ENCODE results near the gene CNTNAP5.

Gene CNTNAP5

DNA sequence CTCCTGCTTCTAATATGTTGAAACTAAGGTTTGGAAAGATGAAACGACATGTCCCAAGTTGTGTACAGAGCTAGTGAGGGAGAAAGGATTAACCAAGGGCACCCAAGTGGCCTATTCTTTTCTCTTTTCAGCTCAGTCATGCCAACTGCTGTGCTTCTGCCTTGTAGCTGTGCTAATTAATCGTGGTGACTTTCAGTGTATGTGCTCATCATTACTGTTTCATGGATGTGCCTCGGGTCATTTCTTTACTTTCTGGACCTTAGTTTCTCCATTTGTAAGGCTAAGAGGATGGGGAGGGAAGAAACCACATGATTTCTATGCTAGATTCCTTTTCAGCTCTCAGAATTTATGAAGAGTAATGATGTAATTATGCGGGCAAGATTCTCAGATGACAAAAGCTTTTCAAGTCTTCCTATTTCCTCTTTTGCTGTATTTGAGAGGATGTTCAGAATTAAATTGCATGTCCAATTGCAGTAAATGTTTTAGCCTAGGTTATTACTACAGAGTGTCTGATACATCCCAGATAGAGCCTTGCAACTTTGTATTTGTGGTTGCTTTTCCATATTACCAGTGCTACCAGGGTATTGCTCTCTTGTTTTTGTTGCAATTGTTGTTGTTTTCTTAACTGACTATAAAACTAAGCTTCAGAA lies 621.2 kb downstream of the CNTNAP5 start:
- no peak for DNase-seq

DNA sequence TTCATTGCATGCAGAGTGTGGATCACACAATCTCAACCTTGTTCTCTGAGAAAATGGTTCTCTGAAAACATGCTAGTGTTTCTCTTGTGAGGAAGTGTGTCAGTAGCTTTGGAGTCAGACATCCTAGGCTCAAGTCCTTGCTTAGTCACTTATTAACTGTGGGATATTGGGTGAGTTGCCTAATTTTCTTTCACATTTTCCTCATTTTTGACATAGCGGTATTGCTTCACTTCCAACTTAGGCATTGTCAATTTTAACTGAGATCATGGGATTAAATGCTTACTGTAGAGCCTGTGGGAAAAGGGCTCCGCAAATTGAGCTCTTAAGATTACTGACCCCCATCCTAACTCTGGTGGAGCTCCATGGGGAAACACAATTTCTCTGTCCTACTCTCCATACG lies 622.2 kb downstream of the CNTNAP5 start:
- no peak for DNase-seq

DNA sequence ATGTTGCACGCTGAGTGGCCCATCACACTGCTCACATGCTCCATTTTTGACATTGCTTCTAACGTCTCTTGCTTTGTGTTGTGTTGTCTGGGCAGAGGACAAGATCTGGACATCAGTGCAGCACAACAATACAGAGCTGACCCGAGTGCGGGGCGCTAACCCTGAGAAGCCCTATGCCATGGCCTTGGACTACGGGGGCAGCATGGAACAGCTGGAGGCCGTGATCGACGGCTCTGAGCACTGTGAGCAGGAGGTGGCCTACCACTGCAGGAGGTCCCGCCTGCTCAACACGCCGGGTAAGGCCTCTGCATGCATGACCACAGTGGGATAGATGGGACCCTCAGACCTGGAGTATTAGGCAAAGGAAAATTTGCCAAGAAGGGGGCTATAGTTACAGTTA lies 622.6 kb downstream of the CNTNAP5 start:
- no peak for DNase-seq

DNA sequence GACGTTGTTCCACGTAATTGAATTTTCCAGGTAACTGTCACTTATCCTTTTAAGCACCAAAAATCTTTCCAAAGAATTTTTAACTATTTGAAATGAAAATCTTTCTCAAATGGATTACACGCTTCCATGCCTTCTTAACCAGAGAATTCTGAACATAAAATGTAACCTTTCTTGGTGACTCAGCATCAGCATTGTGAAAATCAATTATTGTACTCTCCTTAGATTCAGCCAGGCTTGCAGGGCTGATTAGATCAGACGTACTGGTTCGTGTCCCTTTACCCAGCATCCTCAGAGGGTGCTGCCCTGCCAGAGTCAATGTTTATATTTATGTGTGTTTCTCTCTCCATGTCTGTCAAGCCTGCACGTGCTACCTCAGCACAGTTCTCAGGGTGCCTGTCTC lies 623.9 kb downstream of the CNTNAP5 start:
- DNase-seq = no peak

DNA sequence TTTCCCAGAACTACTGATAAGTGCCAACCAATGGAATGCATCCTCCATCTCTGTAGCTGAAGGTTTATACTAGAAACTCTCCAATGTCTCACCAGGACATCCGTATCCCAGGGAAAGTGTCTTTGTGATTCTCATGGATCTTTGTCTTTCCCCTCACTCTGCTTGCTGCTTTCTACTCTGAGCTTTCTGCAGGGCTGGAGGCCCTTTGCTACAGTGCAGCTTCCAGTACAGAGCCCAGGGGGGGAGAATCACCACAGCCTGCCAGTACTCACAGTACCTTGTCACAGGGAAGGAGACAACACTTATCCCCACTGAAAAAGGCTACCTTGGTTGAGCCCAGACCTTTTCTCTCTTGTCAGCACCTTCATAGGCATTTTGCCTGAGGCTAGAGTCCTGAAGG lies 627.0 kb downstream of the CNTNAP5 start:
- DNase-seq = no peak

- DNase-seq = no peak
Measured at GRCh38 chr2:124658373-124658772, 633.3 kb downstream of the CNTNAP5 start.

- no peak for DNase-seq
Measured at GRCh38 chr2:124661558-124661957, 636.5 kb downstream of the CNTNAP5 start.

GRCh38 chr2:124662946-124663644 lies 638.0 kb downstream of the CNTNAP5 start:
- no peak for DNase-seq

DNA sequence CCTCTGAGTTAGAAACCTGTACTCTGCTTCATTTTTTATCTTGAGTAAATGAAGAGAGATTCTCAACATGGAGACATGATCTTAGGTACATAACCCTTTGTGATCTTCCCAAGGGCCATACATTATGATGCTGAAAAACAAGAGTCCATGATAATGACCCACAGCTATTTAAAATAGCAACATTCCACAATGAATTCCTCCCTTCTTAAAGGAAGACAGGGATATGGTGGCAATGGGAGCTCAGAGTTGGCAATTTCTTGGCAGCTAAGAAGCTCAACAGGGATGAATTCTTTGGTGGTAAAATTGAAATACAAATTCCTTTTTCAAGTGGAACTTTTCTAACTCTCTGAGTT lies 638.5 kb downstream of the CNTNAP5 start:
- no peak for DNase-seq

GRCh38 chr2:124664363-124664762 lies 639.3 kb downstream of the CNTNAP5 start:
- DNase-seq = no peak

GRCh38 chr2:124666976-124667375 lies 641.9 kb downstream of the CNTNAP5 start:
- DNase-seq = no peak

DNA sequence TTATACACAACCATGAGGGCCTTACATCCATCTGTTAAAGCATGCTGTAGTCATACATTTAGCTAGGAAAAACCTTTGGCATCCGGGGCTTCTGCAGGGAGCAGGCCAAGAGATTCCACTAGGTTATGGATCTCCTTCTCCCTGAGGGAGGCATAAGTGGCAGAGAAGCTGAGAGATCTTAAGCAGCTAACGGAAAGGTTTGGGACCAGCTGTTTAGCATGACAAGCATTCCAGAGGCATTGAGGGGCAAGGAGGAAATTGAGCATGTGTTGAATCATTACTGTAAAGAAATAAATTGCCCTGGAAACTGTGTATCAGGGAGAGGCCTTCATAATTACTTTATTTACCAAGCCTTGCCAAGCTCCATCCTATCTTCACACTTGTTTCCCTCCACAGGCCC lies 643.1 kb downstream of the CNTNAP5 start:
- no peak for DNase-seq

DNA sequence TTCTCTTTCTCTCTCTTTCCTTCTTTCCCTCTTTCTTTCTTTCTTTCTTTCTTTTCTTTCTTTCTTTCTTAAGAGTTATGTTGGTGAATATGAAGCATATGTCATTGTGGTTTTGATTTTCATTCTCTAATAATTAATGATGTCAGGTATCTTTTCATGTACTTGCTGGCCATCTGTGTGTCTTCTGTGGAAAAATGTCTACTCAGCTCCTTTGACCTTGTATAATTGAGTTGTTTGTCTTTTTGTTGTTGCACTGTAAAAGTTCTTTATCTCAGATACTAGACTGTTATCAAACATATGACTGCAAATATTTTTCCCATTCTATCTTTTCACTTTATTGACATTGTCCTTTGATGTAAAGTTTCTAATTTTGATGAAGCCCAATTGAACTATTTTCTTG lies 645.1 kb downstream of the CNTNAP5 start:
- no peak for DNase-seq

DNA sequence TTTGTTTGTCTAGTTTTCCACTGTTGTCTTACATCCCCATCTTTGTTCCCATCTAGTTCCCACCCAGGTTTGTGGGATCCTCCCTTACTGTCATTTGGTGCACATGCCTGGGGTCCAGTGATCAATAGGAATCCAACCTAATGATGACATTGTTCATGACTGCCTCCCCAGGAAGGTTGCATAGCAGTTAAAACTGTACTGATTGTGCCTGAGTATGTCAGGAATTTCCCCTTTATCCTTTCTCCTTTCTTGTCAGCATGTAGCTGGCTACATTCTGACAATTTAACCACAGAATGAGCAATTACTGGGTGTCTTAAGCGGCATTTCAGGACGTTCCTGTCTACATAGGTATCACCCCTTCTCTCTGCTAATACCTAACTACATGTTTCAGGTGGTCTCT lies 653.0 kb downstream of the CNTNAP5 start:
- no peak for DNase-seq

DNA sequence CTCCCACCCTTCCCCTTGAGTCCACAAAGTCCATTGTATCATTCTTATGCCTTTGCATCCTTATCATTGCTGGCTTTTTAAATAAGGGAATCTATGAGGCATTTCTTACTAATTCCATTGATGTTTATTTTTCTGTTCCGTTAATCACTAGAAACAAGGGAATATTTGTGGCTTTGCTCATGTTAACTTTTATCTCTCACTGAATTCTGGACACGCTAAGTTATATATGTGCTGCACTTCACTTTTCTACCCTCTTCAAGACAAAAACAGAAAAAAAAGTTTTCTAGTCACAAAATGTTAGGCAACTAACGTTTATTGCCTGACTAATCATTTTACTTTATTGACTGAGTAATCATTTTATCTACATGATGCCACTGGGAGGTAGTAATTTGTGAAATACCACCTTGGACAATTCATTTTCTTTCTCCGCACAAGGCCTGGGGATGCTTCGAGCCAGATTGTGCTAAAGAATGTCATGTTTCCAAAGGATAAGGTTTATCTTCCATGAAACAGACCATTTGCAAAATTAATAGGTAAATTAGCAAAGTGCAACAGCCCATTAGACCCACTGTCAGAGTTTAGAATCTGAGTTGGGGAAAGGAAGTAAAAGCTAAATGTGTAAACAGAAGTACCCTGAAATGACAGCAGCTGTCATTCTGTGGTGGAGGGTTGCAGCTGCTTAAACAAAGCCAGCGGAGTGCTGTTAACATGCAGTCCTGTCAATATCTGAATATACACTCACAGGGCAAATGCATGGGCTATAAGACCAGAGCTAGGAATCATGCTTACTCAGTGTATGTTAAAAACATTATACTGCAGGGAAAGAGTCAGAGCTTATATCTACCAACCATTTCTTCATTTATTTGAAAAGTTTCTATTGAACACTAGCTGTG lies 658.7 kb downstream of the CNTNAP5 start:
- DNase-seq = no peak

DNA sequence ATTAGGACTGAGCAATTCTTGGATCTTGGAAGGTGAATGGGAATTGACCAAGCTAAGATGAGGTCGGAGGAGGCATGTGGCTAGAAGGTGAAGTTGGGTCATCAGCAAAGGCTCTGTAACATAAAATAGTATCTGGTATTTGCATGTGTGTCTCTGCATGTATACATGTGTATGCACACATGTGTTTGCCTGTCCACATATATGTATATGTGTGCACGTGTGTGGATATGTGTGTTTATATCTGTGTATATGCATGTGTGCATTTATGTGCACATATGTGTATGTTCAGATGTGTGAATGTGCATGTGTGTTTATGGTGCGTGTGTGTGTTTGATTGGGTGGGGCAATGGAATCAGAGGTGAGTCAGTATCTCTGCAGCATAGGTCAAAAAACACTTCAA lies 664.3 kb downstream of the CNTNAP5 start:
- no peak for DNase-seq

- no peak for DNase-seq
Measured at GRCh38 chr2:124692216-124692615, 667.1 kb downstream of the CNTNAP5 start.

DNA sequence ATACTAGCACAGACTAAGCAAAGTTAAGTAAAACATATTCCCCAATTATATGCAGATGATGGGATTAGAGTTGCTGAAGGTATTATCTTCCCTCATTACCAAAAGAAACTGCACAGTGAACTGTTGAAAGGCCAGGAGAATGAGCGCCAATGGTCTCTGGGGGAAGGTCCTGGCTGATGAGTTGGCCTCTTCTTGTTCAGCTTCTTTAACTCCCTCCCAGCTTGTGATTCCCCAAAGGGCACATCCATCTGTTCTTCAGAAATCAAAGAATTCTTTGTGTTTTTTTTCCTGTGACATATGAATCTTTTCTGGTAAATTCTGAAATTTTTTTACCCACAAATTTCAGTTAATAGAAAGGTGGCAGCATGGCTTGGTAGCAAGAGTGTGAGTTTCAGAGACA lies 667.6 kb downstream of the CNTNAP5 start:
- DNase-seq = no peak

GRCh38 chr2:124693156-124693555 lies 668.1 kb downstream of the CNTNAP5 start:
- DNase-seq = no peak

DNA sequence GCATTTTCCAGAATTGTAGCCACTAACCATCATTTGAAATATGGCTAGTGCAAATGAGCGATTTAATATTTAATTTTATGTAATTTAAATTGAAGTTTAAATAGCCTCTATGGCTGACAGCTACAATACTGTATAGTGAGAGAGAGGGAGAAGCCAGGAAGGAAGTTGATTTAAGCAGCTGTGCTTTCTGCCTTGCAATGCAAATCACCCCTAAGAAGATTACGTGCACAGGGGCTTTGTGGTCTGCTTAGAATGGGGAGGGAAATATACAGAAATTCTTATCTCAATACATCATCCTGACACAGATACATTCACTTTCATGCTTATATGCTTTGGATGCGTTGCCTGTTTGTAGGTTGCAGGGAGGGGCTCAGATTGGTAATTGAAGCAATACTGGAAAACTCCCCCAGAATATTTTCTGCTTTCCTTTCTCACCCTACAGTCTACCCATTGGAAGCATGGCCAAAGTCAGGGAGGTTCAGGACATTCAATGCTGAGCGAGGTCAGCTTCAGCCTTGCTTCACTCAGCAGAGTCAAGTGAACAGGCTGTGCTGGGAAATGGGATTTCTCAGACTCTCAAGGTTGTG lies 674.0 kb downstream of the CNTNAP5 start:
- DNase-seq = no peak

DNA sequence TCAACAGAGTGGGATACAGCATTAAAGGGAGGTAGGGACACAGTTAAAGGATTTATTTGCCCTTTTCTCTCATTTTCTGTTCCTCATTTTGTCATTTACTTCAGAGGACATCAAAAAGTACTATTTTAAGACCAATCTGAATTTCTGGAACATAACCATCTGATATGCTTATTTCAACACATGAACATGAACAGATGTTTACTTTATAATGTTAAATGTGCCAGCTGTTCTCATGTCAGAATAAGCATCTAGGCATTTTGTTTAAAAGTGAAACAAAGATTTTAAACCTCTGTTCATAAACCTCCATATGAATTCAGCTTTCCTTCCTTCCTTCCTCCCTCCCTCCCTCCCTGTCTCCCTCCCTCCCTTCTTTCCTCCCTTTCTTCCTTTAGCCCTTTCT lies 677.7 kb downstream of the CNTNAP5 start:
- DNase-seq = no peak

DNA sequence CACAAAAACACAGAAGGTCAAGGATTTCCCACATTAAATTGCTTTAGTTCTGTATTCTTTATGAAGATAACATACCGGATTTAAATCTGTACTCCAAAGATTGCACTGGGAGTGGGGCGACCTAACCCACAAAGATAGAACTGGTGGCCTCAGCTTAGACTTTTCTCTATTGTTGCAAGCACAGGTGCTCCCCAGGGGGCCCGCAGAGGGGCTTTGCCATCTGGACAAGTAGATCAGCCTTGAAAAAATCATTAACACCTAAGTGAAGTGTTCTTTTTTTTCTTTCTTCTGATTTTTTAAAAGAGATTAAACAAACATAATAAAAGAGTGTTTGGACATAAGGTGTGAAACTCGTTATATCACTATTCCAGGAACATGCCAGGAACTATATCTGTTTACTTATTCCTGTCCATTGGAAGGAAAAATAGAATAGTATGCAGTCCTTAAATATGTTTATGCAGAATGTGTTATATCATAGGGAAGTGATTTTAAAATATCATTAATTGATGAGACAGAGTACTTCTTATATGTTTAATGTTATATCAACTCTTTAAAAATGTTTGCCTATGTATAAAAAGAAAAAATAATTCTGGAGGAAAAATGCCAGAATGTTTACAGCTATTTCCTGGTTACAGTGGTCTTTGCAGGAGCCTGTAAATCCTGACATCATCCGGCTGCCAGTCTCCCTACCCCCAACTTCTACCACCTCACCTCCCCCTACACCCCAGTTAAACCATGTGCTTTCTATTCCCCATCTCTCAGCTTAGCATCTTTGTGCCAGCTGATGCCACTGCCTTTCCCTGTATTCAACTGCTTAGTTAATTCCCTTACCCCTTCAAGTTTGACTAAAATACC lies 679.2 kb downstream of the CNTNAP5 start:
- no peak for DNase-seq

- no peak for DNase-seq
Measured at GRCh38 chr2:124708661-124709060, 683.6 kb downstream of the CNTNAP5 start.

Data from T-helper 2 cell (primary cell).